HG02759 (cell line): ENCODE results near the gene RGPD3.

Experiments used
- ATAC-seq: cut with Tn5 transposase; IDR thresholded peaks from one replicate; pipeline ENCODE4 v1.9.1; 2021; ENCODE audit warnings: mild to moderate bottlenecking, moderate library complexity; ENCODE audit not compliant: unreplicated experiment

Gene RGPD3

GRCh38 chr2:106343274-106343673 is 124.9 kb downstream of the RGPD3 start:
- ATAC-seq, result no peak

GRCh38 chr2:106342831-106343251 is 125.4 kb downstream of the RGPD3 start:
- no peak for ATAC-seq

- ATAC-seq, result no peak
Measured at GRCh38 chr2:106341666-106342065, 126.5 kb downstream of the RGPD3 start.
